Mucosa of gallbladder (tissue), 1 donor: ENCODE results near the gene COPS9. TPM values are rescaled to one million over a fixed set of nuclear protein-coding genes. Genes with fewer than 3 reads are reported as not detected.

Experiments used
- DNase-seq: peaks from one replicate; pipeline ENCODE4 v3.0.0-alpha.2; 2020; ENCODE audit warnings: low spot score
- total RNA-seq: library from RNA; stranded (reverse); gene quantifications from one replicate; pipeline ENCODE4 v1.2.1, GENCODE V29; 2021
- donor health status: DM: no; HTN: no; CAD: no.

Gene COPS9
- total RNA-seq, 1 donor from 2014 or later = 121 TPM

- DNase-seq = no peak
Observed at GRCh38 chr2:240166191-240166590, 30.1 kb upstream of the COPS9 start.

GRCh38 chr2:240165661-240166060 lies 29.6 kb upstream of the COPS9 start:
- no peak for DNase-seq

GRCh38 chr2:240165034-240165433 lies 28.9 kb upstream of the COPS9 start:
- no peak for DNase-seq

GRCh38 chr2:240164586-240164985 lies 28.5 kb upstream of the COPS9 start:
- DNase-seq = no peak

GRCh38 chr2:240163844-240164574 lies 27.9 kb upstream of the COPS9 start:
- no peak for DNase-seq

GRCh38 chr2:240162939-240163714 lies 27.0 kb upstream of the COPS9 start:
- no peak for DNase-seq

- no peak for DNase-seq
Observed at GRCh38 chr2:240162531-240162930, 26.4 kb upstream of the COPS9 start.

GRCh38 chr2:240162032-240162431 lies 25.9 kb upstream of the COPS9 start:
- DNase-seq = no peak

- no peak for DNase-seq
Observed at GRCh38 chr2:240161087-240161750, 25.1 kb upstream of the COPS9 start.

GRCh38 chr2:240160291-240161086 lies 24.4 kb upstream of the COPS9 start:
- no peak for DNase-seq

- no peak for DNase-seq
Observed at GRCh38 chr2:240159251-240159839, 23.2 kb upstream of the COPS9 start.

GRCh38 chr2:240157147-240157470 lies 21.0 kb upstream of the COPS9 start:
- no peak for DNase-seq

- DNase-seq = no peak
Observed at GRCh38 chr2:240156435-240157146, 20.5 kb upstream of the COPS9 start.

- no peak for DNase-seq
Observed at GRCh38 chr2:240155745-240156390, 19.8 kb upstream of the COPS9 start.

- no peak for DNase-seq
Observed at GRCh38 chr2:240155048-240155744, 19.1 kb upstream of the COPS9 start.

GRCh38 chr2:240154606-240155005 lies 18.5 kb upstream of the COPS9 start:
- no peak for DNase-seq

GRCh38 chr2:240153418-240153817 lies 17.3 kb upstream of the COPS9 start:
- no peak for DNase-seq

GRCh38 chr2:240151477-240152031 lies 15.4 kb upstream of the COPS9 start:
- no peak for DNase-seq
